SK-N-SH (cell line): ENCODE measurements around the gene KREMEN2. TPM values are rescaled to one million over a fixed set of nuclear protein-coding genes. Genes with fewer than 3 reads are reported as not detected.

Experiments
- CTCF ChIA-PET: fragments of 300-600, 350-600 bp; formaldehyde crosslinking; extraction: SDS; loops from one replicate; lab custom pipeline; 2021; lab: Yijun Ruan, JAX
- POLR2A ChIA-PET: fragments of 350-600 bp; sonication (Branson Sonifier 250); formaldehyde crosslinking; extraction: SDS; loops from one replicate; lab custom pipeline; 2020; ENCODE audit warnings: antibody characterized with exemption, inconsistent platforms; lab: Yijun Ruan, JAX
- DNase-seq: peaks from one replicate; pipeline ENCODE4 v3.0.0; 2012
- H2AFZ ChIP-seq: fragments of 200-600 bp; sonication (generic); 2 replicates; pipeline ENCODE4 v1.8.1; 2016; ENCODE audit warnings: antibody characterized with exemption, mild to moderate bottlenecking, low read depth
- H3F3A ChIP-seq: fragments of 200-600 bp; sonication (generic); replicated peaks from 2 replicates; pipeline ENCODE3; 2016; ENCODE audit warnings: antibody characterized with exemption, mild to moderate bottlenecking; ENCODE audit not compliant: insufficient read depth
- H3K27ac ChIP-seq, 2 experiments: fragments of 200-500 bp in 1 of 2; fragments of 200-600 bp in 1 of 2; sonication (Bioruptor generic) in 1 of 2; sonication (generic), shearing (Covaris generic) in 1 of 2; 2 replicates each; pipeline versions ENCODE4 v1.5.1 to v1.6.1; 2014 to 2016; ENCODE audit warnings: low read depth in 2 of 2, inconsistent platforms in 1 of 2, low read length in 1 of 2, mild to moderate bottlenecking in 1 of 2, mixed read lengths in 1 of 2
- H3K27me3 ChIP-seq: fragments of 200-600 bp; sonication (generic), shearing (Covaris generic); 2 replicates; pipeline ENCODE4 v1.6.1; 2016; ENCODE audit warnings: mixed run types; ENCODE audit not compliant: insufficient read depth
- H3K36me3 ChIP-seq, 2 experiments: fragments of 200-500 bp in 1 of 2; fragments of 200-600 bp in 1 of 2; sonication (Bioruptor generic) in 1 of 2; sonication (generic) in 1 of 2; replicated peaks in 1 of 2; 2 replicates each; pipeline versions ENCODE3 to v1.5.1; 2014 to 2016; ENCODE audit warnings: low read length in 1 of 2, mild to moderate bottlenecking in 1 of 2; ENCODE audit not compliant: insufficient read depth in 2 of 2, control insufficient read depth in 1 of 2
- H3K4me1 ChIP-seq, 2 experiments: fragments of 200-500 bp in 1 of 2; fragments of 200-600 bp in 1 of 2; sonication (Bioruptor generic) in 1 of 2; sonication (generic), shearing (Covaris generic) in 1 of 2; 2 replicates each; pipeline versions ENCODE4 v1.5.1 to v1.6.1; 2014 to 2016; ENCODE audit warnings: low read depth in 1 of 2, low read length in 1 of 2, mixed run types in 1 of 2; ENCODE audit not compliant: insufficient read depth in 2 of 2, control insufficient read depth in 1 of 2
- H3K4me2 ChIP-seq: fragments of 200-600 bp; sonication (generic), shearing (Covaris generic); 2 replicates; pipeline ENCODE4 v1.6.1; 2017; ENCODE audit warnings: mixed run types
- H3K4me3 ChIP-seq, 2 experiments: fragments of 200-500 bp in 1 of 2; fragments of 200-600 bp in 1 of 2; sonication (Bioruptor generic) in 1 of 2; sonication (generic), shearing (Covaris generic) in 1 of 2; 2 replicates each; pipeline versions ENCODE4 v1.5.1 to v1.8.1; 2014 to 2016; ENCODE audit warnings: low read depth in 2 of 2, inconsistent platforms in 1 of 2, low read length in 1 of 2, mild to moderate bottlenecking in 1 of 2, mixed read lengths in 1 of 2, moderate library complexity in 1 of 2
- H3K79me2 ChIP-seq: fragments of 200-600 bp; sonication (generic); 2 replicates; pipeline ENCODE4 v1.8.1; 2017; ENCODE audit warnings: mild to moderate bottlenecking; ENCODE audit not compliant: insufficient read depth
- H3K9ac ChIP-seq: fragments of 200-600 bp; sonication (generic); 2 replicates; pipeline ENCODE4 v1.6.1; 2017; ENCODE audit warnings: mixed run types
- H3K9me2 ChIP-seq: fragments of 200-600 bp; sonication (generic); 2 replicates; pipeline ENCODE4 v1.6.1; 2017; ENCODE audit warnings: mixed run types
- H3K9me3 ChIP-seq: fragments of 200-600 bp; sonication (generic); 2 replicates; pipeline ENCODE4 v1.6.1; 2017; ENCODE audit warnings: mixed run types, mild to moderate bottlenecking, moderate library complexity
- H4K20me1 ChIP-seq: fragments of 200-600 bp; sonication (generic); 2 replicates; pipeline ENCODE4 v1.6.1; 2017; ENCODE audit warnings: mild to moderate bottlenecking, mixed run types; ENCODE audit not compliant: insufficient read depth
- FOSL2 ChIP-seq: IDR thresholded peaks from 2 replicates; pipeline ENCODE4 v1.4.0; 2012; ENCODE audit warnings: low read depth, mild to moderate bottlenecking, moderate library complexity, borderline replicate concordance
- IRF3 ChIP-seq: fragments of 150-350 bp; IDR thresholded peaks from 2 replicates; pipeline ENCODE4 v1.6.1; 2016; ENCODE audit warnings: mild to moderate bottlenecking, low read depth, low read length
- JUND ChIP-seq: IDR thresholded peaks from 2 replicates; pipeline ENCODE4 v1.4.0; 2012
- MAX ChIP-seq: IDR thresholded peaks from 2 replicates; pipeline ENCODE4 v1.4.0; 2012; ENCODE audit warnings: low read depth
- PBX3 ChIP-seq: IDR thresholded peaks from 2 replicates; pipeline ENCODE4; 2012
- RCOR1 ChIP-seq: fragments of 150-350 bp; IDR thresholded peaks from 2 replicates; pipeline ENCODE4 v1.6.1; 2017; ENCODE audit warnings: antibody characterized with exemption, low read length
- RXRA ChIP-seq: IDR thresholded peaks from 2 replicates; pipeline ENCODE4 v1.4.0; 2012; ENCODE audit warnings: low read depth, mild to moderate bottlenecking, borderline replicate concordance
- SIN3A ChIP-seq: IDR thresholded peaks from 2 replicates; pipeline ENCODE4 v1.6.1; 2012; ENCODE audit warnings: low read depth, mild to moderate bottlenecking, low read length, moderate library complexity, borderline replicate concordance
- TEAD4 ChIP-seq: IDR thresholded peaks from 2 replicates; pipeline ENCODE4 v1.4.0; 2012; ENCODE audit warnings: mild to moderate bottlenecking, borderline replicate concordance; ENCODE audit not compliant: insufficient read depth
- YY1 ChIP-seq: IDR thresholded peaks from 2 replicates; pipeline ENCODE4 v1.4.0; 2012; ENCODE audit warnings: low read depth, mild to moderate bottlenecking
- WGBS: methylation state at CpG from one replicate; pipeline ENCODE4 v1.1.6; 2017; ENCODE audit warnings: low lambda C conversion rate; 5-methylcytosine and 5-hydroxymethylcytosine counted together
- polyA plus RNA-seq, 3 experiments: library from polyadenylated mRNA; depleted of rRNA; stranded (reverse); fragments of >200 nt; gene quantifications; 2 replicates each; pipeline ENCODE4 v1.2.3, GENCODE V29; 2012

The KREMEN2 gene
- polyA plus RNA-seq, 1 of the 3 experiments (the other 2 are of a cell fraction) = 0.77 TPM

GRCh38 chr16:2976673-2977072 is 12.6 kb downstream of the KREMEN2 start:
- peaks cover 4 to 26% of the 10 kb centered on the region in 2 experiments; a peak in 2 of 4 replicates for H3K4me1 ChIP-seq
- H3K4me3 ChIP-seq = no peak overlapping the region
- no peak overlapping the region for H3K4me2 ChIP-seq
- H3K9ac ChIP-seq = no peak overlapping the region
- no peak overlapping the region for H3K27ac ChIP-seq
- no peaks in the 10 kb centered on the region for H3K9me3 ChIP-seq
- peaks cover 16% of the 10 kb centered on the region; the same call in 1 of the 2 replicates for H4K20me1 ChIP-seq
- H3F3A ChIP-seq = peaks cover 3% of the 10 kb centered on the region
- CTCF ChIA-PET = no interaction called here
- POLR2A ChIA-PET = no interaction called here
- H3K36me3 ChIP-seq = no peaks in the 10 kb centered on the region
- H3K79me2 ChIP-seq = peaks cover 16% of the 10 kb centered on the region; the same call in 1 of the 2 replicates
- no peaks in the 10 kb centered on the region for H3K9me2 ChIP-seq
- 100% methylated on average over 8 of the region's 15 CpGs for WGBS
- no peak overlapping the region for H2AFZ ChIP-seq
- no peaks in the 10 kb centered on the region for H3K27me3 ChIP-seq
- DNase-seq = no peak
- TF ChIP-seq IRF3 (no peak), RCOR1 (no peak), JUND (no peak), RXRA (no peak), SIN3A (no peak), MAX (no peak)
- TF ChIP-seq, all 33 proteins: peak for 0

- peaks cover 16% of the 10 kb centered on the region; the same call in 1 of the 2 replicates for H3K79me2 ChIP-seq
- H3K4me2 ChIP-seq = no peak overlapping the region
- H3K36me3 ChIP-seq = no peaks in the 10 kb centered on the region
- H4K20me1 ChIP-seq = peaks cover 10% of the 10 kb centered on the region; the same call in 1 of the 2 replicates
- peaks cover 7% of the 10 kb centered on the region for H3F3A ChIP-seq
- no peak overlapping the region for H2AFZ ChIP-seq
- WGBS = 81% methylated on average over 6 of the region's 6 CpGs
- no peaks in the 10 kb centered on the region for H3K27me3 ChIP-seq
- H3K4me3 ChIP-seq = no peak overlapping the region
- TF ChIP-seq FOSL2 = no peak
- ChIA-PET POLR2A (no interaction called here), CTCF (interaction anchor here (0.7 to 1.5 kb wide), 4 partner anchors 8 to 81 kb away, joined by 3 to 5 read pairs (median 3); partner anchors contain the start of gene PAQR4)
- H3K9ac ChIP-seq = no peak overlapping the region
- no peak for DNase-seq
- no peaks in the 10 kb centered on the region for H3K9me3 ChIP-seq
- no peaks in the 10 kb centered on the region for H3K9me2 ChIP-seq
- no peak overlapping the region for H3K27ac ChIP-seq
- H3K4me1 ChIP-seq = peaks cover 4 to 18% of the 10 kb centered on the region in 2 experiments; a peak in 2 of 4 replicates
Observed at GRCh38 chr16:2977440-2977839, 13.4 kb downstream of the KREMEN2 start.

GRCh38 chr16:2979669-2980226 is 15.7 kb downstream of the KREMEN2 start:
- Histone ChIP-seq H3K4me1 (peaks cover 4 to 10% of the 10 kb centered on the region in 2 experiments; a peak in 2 of 4 replicates), H2AFZ (peak overlapping the region; percentile 65; the same call in 1 of the 2 replicates), H3K79me2 (peaks cover 16% of the 10 kb centered on the region; the same call in 1 of the 2 replicates), H3K9me2 (no peaks in the 10 kb centered on the region), H3K27ac (no peak overlapping the region; a peak in 1 of 4 replicates), H3K9me3 (no peaks in the 10 kb centered on the region), H3F3A (peaks cover 10% of the 10 kb centered on the region), H3K4me2 (peak overlapping the region; percentile 98), H3K9ac (peak overlapping the region; percentile 93; the same call in 1 of the 2 replicates), H4K20me1 (no peaks in the 10 kb centered on the region), H3K4me3 (peak overlapping the region; percentile 69), H3K36me3 (no peaks in the 10 kb centered on the region), H3K27me3 (no peaks in the 10 kb centered on the region)
- WGBS = 3% methylated on average over 22 of the region's 43 CpGs
- TF ChIP-seq YY1 (no peak), FOSL2 (no peak), PBX3 (peak; percentile 36; the same call in 1 of the 2 replicates), TEAD4 (no peak), RXRA (no peak)
- DNase-seq = peak; percentile 67
- CTCF ChIA-PET = interaction anchor here (1.2 kb wide), 1 partner anchor 18 kb away, joined by 4 read pairs; no protein-coding TSS in a partner anchor
- POLR2A ChIA-PET = interaction anchor here (0.6 to 2.2 kb wide), 3 partner anchors 10 to 70 kb away, joined by 3 to 12 read pairs (median 4); partner anchors contain the start of gene PAQR4
